ENCODE results near the gene EMILIN3. TPM values are rescaled to one million over a fixed set of nuclear protein-coding genes. Genes with fewer than 3 reads are reported as not detected.

EMILIN3 gene
- total RNA-seq, 1 experiment from 2014 or later, result 5.9 TPM

DNA sequence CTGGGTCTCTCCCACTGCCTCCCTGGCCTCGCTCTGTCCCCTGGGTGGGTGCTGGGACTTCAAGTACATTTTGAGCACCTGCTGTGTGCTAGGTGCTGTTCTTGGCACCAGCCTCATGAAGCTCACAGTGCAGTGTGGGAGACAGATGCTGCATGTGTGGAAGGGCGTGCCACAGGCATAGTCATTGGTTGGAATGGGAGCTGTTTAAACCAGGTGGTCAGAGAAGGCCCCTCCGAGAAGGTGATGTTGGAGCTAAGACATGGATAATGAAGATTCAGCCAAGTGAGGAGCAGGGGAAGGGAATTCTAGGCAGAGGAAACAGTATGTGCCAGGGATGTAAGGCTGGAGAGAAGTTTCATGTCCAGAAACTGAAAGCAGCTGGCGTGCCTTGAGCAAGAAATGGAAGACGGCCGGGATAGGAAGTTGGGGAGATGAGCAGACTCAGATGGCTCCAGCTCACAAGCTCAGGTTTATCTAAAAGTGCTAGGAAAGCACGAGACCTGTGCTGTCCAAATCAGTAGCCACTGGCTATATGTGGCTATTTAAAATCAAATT is 16.1 kb downstream of the EMILIN3 start:
- no peaks in the 10 kb centered on the region for H4K20me1 ChIP-seq (ENCODE audit: control insufficient read depth, insufficient read depth, insufficient read length)
- Mint-ChIP-seq H3K27me3 (ENCODE audit: low read depth) (no peaks in the 10 kb centered on the region), H3K9me3 (no peaks in the 10 kb centered on the region; a peak in 1 of 5 replicates), H3K27ac (no peak overlapping the region), H3K4me1 (peaks cover 5% of the 10 kb centered on the region in 2 experiments; a peak in 3 of 4 replicates), H3K4me3 (no peak overlapping the region), H3K36me3 (ENCODE audit: insufficient read depth in 1 of 3, low read depth in 3 of 3) (no peaks in the 10 kb centered on the region; a peak in 1 of 7 replicates)
- no peak overlapping the region for H3K9ac ChIP-seq (ENCODE audit: extremely low read depth, insufficient read length, low read length)
- no peak overlapping the region for H3K18ac ChIP-seq (ENCODE audit: insufficient read length, low read depth, low read length)
- DNase-seq, result no peak
- no peaks in the 10 kb centered on the region for H3K23me2 ChIP-seq (ENCODE audit: insufficient read length, low read depth, low read length, poor library complexity, severe bottlenecking)
- no peak overlapping the region for H4K8ac ChIP-seq (replicated peaks; ENCODE audit: insufficient read length, low read depth, low read length)
- no peak overlapping the region for H2BK5ac ChIP-seq (ENCODE audit: insufficient read length, low read length)
- no peak overlapping the region for H3K4me2 ChIP-seq (ENCODE audit: insufficient read depth, insufficient read length, low read length)
- H2AFZ ChIP-seq (ENCODE audit: low read length), result no peak overlapping the region
- no peak overlapping the region for H2BK12ac ChIP-seq (ENCODE audit: insufficient read length, low read depth, low read length)
- no peaks in the 10 kb centered on the region for H3K79me2 ChIP-seq (ENCODE audit: insufficient read depth, low read length)
- no peak overlapping the region for H3T11ph ChIP-seq (ENCODE audit: low read length)
- H3K27me3 ChIP-seq (ENCODE audit: insufficient read depth, low read length), result no peaks in the 10 kb centered on the region
- H4K91ac ChIP-seq (ENCODE audit: insufficient read length, low read depth, low read length), result no peak overlapping the region
- no peak overlapping the region for H3K23ac ChIP-seq (ENCODE audit: insufficient read length, low read depth, low read length)
- no peak overlapping the region for H3K14ac ChIP-seq (ENCODE audit: insufficient read depth, low read length)
- no peaks in the 10 kb centered on the region for H3K79me1 ChIP-seq (ENCODE audit: insufficient read depth, low read depth, low read length, poor library complexity, severe bottlenecking)
- no peaks in the 10 kb centered on the region for H3K9me3 ChIP-seq (ENCODE audit: control insufficient read depth, low read depth, low read length)
- no peaks in the 10 kb centered on the region for H3K4me1 ChIP-seq (ENCODE audit: insufficient read depth, low read length)
- no peak overlapping the region for H2AK5ac ChIP-seq (ENCODE audit: insufficient read length, low read length)
- WGBS (ENCODE audit: extremely low coverage, insufficient read length, low lambda C conversion rate), result no CpG with 5 or more reads among the region's 7 CpGs
- H3K27ac ChIP-seq (ENCODE audit: insufficient read length, low read depth, low read length), result no peak overlapping the region
- H3K4ac ChIP-seq (ENCODE audit: low read depth, low read length), result no peak overlapping the region
- no peak overlapping the region for H2BK20ac ChIP-seq (ENCODE audit: low read depth, low read length, poor library complexity, severe bottlenecking)
- no peak overlapping the region for H3K56ac ChIP-seq (ENCODE audit: insufficient read length, low read depth, low read length)
- no peak for TF ChIP-seq CTCF (conservative IDR thresholded peaks at IDR 0.05)
- no peak overlapping the region for H2BK15ac ChIP-seq (ENCODE audit: low read depth, low read length)
- no peak overlapping the region for H2BK120ac ChIP-seq (ENCODE audit: low read depth, low read length, poor library complexity, severe bottlenecking)
- H4K5ac ChIP-seq (ENCODE audit: insufficient read length, low read depth, low read length), result no peak overlapping the region
